Measurements from ENCODE around the gene CDO1.

CDO1 gene

DNA sequence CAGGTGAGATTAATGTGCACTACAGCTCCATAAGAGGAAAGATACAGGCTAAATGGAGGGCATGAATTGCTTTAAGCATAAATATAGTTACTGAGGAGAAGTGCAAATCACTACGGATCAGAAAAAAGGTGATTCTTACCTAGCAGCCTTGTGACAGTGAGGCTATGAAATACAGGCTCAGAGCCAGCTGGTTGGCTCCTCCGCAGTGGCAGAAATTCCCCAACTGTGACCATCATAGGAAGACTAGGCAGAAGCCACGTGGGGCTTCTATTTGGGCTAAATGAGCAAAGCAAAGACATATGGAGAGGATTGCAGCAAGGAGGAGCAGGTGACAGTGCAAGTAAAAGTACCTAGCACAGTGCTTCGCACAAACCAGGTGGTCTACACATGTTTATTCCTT lies 40.5 kb downstream of the CDO1 start:
- in situ Hi-C loops (cut with HindIII; ENCODE audit: low pct_ligation_motif_present, low sequenced_read_pairs) = no loop called here
- H3K27ac ChIP-seq = no peak overlapping the region
- no peaks in the 10 kb centered on the region for H3K27me3 ChIP-seq (replicated peaks)
- no peak for DNase-seq
- TF ChIP-seq, protein P1, sequence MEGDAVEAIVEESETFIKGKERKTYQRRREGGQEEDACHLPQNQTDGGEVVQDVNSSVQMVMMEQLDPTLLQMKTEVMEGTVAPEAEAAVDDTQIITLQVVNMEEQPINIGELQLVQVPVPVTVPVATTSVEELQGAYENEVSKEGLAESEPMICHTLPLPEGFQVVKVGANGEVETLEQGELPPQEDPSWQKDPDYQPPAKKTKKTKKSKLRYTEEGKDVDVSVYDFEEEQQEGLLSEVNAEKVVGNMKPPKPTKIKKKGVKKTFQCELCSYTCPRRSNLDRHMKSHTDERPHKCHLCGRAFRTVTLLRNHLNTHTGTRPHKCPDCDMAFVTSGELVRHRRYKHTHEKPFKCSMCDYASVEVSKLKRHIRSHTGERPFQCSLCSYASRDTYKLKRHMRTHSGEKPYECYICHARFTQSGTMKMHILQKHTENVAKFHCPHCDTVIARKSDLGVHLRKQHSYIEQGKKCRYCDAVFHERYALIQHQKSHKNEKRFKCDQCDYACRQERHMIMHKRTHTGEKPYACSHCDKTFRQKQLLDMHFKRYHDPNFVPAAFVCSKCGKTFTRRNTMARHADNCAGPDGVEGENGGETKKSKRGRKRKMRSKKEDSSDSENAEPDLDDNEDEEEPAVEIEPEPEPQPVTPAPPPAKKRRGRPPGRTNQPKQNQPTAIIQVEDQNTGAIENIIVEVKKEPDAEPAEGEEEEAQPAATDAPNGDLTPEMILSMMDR (IDR thresholded peaks at IDR 0.05; ENCODE audit: low read depth, low read length, missing control alignments) = no peak
- H3K36me3 ChIP-seq (replicated peaks) = no peaks in the 10 kb centered on the region
- no peak overlapping the region for H3K4me3 ChIP-seq (ENCODE audit: low read depth, low read length)

DNA sequence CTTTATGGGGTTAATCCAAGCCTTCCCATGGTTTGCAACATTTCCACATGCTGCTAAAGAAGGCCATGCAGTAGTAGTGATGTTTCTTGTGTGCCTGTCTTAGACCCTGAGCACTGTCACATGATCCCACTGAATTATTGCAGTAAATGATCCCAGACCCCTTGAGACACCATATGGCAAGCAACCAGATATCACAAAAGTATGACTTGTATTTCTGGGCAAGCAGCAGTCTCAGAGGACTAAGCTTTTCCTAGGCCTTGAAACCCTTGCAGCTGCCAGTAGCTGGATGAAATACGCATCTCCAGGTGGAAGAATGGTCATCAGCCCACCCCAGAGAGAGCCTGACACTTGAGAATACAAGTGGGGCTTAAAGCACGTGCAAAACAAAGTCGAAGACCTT lies 41.8 kb downstream of the CDO1 start:
- Histone ChIP-seq H3K36me3 (replicated peaks) (no peaks in the 10 kb centered on the region), H3K27me3 (replicated peaks) (no peaks in the 10 kb centered on the region), H3K4me3 (ENCODE audit: low read depth, low read length) (no peak overlapping the region), H3K27ac (no peak overlapping the region)
- in situ Hi-C loops (cut with HindIII; ENCODE audit: low pct_ligation_motif_present, low sequenced_read_pairs) = no loop called here
- TF ChIP-seq, protein P1 (IDR thresholded peaks at IDR 0.05; ENCODE audit: low read depth, low read length, missing control alignments) = no peak
- DNase-seq = no peak

DNA sequence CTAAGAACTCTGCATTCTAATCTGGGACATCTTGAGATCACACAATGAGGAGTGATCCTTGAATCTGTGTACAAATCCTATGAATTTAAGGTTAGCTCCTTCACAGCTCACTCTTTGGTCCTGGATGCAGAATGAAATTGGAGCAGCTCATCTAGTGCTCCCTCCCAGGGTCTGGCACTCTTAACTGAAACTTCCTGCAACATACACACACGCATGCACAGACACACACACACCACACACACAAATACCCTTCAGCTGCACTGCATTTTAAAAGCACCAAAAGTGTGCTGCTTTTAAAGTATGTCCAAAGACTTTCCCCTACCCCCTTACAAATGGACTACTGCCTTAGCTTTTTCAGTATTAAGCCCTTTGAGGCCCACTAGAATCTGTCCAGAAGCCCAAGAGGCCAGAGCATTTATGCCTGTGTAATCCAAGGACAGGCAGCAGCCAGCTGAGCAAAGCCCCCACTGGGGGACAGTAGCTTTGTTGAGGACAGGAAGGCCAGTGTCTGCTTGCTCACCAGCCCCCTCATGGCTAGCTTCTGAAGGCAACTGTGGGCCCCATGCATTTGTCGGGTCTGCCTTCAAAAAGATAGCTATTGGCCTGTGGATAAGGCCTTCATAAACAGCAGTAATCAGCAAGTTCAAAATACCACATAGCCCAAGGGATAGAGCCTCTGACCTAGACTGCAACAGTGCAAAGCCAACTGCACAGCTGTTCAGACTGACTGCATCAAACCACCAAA lies 43.6 kb downstream of the CDO1 start:
- Histone ChIP-seq H3K27ac (no peak overlapping the region), H3K36me3 (replicated peaks) (no peaks in the 10 kb centered on the region), H3K4me3 (ENCODE audit: low read depth, low read length) (no peak overlapping the region), H3K27me3 (replicated peaks) (no peaks in the 10 kb centered on the region)
- no peak for DNase-seq
- in situ Hi-C loops (cut with HindIII; ENCODE audit: low pct_ligation_motif_present, low sequenced_read_pairs) = no loop called here
- TF ChIP-seq, protein P1 (IDR thresholded peaks at IDR 0.05; ENCODE audit: low read depth, low read length, missing control alignments) = no peak

DNA sequence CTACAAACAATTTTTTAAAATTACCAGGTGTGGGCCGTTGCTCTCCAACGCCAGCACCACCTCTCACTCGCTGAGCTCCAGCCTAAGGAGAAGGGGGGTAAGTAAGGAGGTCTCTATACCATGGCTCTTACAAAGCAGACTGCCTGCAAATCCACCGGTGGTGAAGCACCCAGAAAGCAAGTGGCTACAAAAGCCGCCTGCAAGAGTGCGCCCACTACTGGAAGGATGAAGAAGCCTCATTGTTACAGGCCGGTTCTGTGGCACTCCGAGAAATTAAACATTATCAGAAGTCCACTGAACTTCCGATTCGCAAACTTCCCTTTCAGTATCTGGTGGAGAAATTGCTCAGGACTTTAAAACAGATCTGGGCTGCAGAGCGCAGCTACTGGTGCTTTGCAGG lies 46.0 kb downstream of the CDO1 start:
- TF ChIP-seq, protein P1 (IDR thresholded peaks at IDR 0.05; ENCODE audit: low read depth, low read length, missing control alignments) = peak; percentile 61
- Histone ChIP-seq H3K27ac (no peak overlapping the region), H3K4me3 (ENCODE audit: low read depth, low read length) (no peak overlapping the region), H3K27me3 (replicated peaks) (no peaks in the 10 kb centered on the region), H3K36me3 (replicated peaks) (no peaks in the 10 kb centered on the region)
- no peak for DNase-seq
- in situ Hi-C loops (cut with HindIII; ENCODE audit: low pct_ligation_motif_present, low sequenced_read_pairs) = no loop called here

GRCh38 chr5:115767424-115767823 lies 49.0 kb downstream of the CDO1 start:
- Histone ChIP-seq H3K27ac (no peak overlapping the region), H3K27me3 (replicated peaks) (no peaks in the 10 kb centered on the region), H3K4me3 (ENCODE audit: low read depth, low read length) (no peak overlapping the region), H3K36me3 (replicated peaks) (no peaks in the 10 kb centered on the region)
- TF ChIP-seq, protein P1 (IDR thresholded peaks at IDR 0.05; ENCODE audit: low read depth, low read length, missing control alignments) = no peak
- no peak for DNase-seq
- in situ Hi-C loops (cut with HindIII; ENCODE audit: low pct_ligation_motif_present, low sequenced_read_pairs) = no loop called here

- DNase-seq = no peak
- H3K36me3 ChIP-seq (replicated peaks) = no peaks in the 10 kb centered on the region
- in situ Hi-C loops (cut with HindIII; ENCODE audit: low pct_ligation_motif_present, low sequenced_read_pairs) = no loop called here
- TF ChIP-seq, protein P1 (IDR thresholded peaks at IDR 0.05; ENCODE audit: low read depth, low read length, missing control alignments) = no peak
- H3K27me3 ChIP-seq (replicated peaks) = no peaks in the 10 kb centered on the region
- no peak overlapping the region for H3K4me3 ChIP-seq (ENCODE audit: low read depth, low read length)
- no peak overlapping the region for H3K27ac ChIP-seq
Measured at GRCh38 chr5:115766608-115767007, 49.9 kb downstream of the CDO1 start.

All from brain microvascular endothelial cell (primary cell).